NCI-H2081 treated with DMSO at 0.1 percent for 48 hours (cell line): Measurements from ENCODE around the gene YIF1A.

ENCODE experiments used
- DNase-seq: peaks from one replicate; lab custom pipeline; 2025; lab: John Stamatoyannopoulos, UW

The YIF1A gene

GRCh38 chr11:66243782-66244535, 45.0 kb downstream of the YIF1A start:
- no peak for DNase-seq

GRCh38 chr11:66242095-66242765, 46.7 kb downstream of the YIF1A start:
- no peak for DNase-seq

- DNase-seq = no peak
Measured at GRCh38 chr11:66240781-66241136, 48.2 kb downstream of the YIF1A start.

- no peak for DNase-seq
Measured at GRCh38 chr11:66239998-66240780, 48.8 kb downstream of the YIF1A start.

GRCh38 chr11:66239511-66239910, 49.4 kb downstream of the YIF1A start:
- DNase-seq = no peak

GRCh38 chr11:66238786-66239413, 50.0 kb downstream of the YIF1A start:
- DNase-seq = no peak

- no peak for DNase-seq
Measured at GRCh38 chr11:66237867-66238266, 51.1 kb downstream of the YIF1A start.

GRCh38 chr11:66235141-66235540, 53.8 kb downstream of the YIF1A start:
- DNase-seq = no peak
